HepG2 (cell line): ENCODE results near the gene KRTAP1-5. TPM values are rescaled to one million over a fixed set of nuclear protein-coding genes. Genes with fewer than 3 reads are reported as not detected.
"Not testable (repeated sequence)": the region's sequence is repeated elsewhere in the genome, so short reads cannot be mapped to it uniquely, and the experiment has no call there.

Experiments used
- MAFF ChIP-seq: IDR thresholded peaks from 2 replicates; pipeline ENCODE4 v1.6.1; 2011; ENCODE audit warnings: low read depth, low read length, improper control_type of control experiment
- RNF2 ChIP-seq: fragments of 450-650 bp; conservative IDR thresholded peaks from 2 replicates; pipeline ENCODE4 v1.6.1; 2016; ENCODE audit warnings: low read depth
- SIX1 ChIP-seq: sonication (generic); formaldehyde crosslinking; IDR thresholded peaks from 2 replicates; pipeline ENCODE4 v1.4.0; 2020; ENCODE audit warnings: missing genetic modification reagents, borderline replicate concordance
- SOX13 ChIP-seq, 3 experiments: fragments of 450-650 bp in 1 of 3; sonication (generic) in 1 of 3; formaldehyde crosslinking in 1 of 3; IDR thresholded peaks in 2 of 3; conservative IDR thresholded peaks in 1 of 3; 2 replicates each; pipeline versions ENCODE4 v1.5.0 to v1.6.1; 2016 to 2020; ENCODE audit warnings: antibody characterized with exemption in 1 of 3, mild to moderate bottlenecking in 1 of 3, missing compliant biosample characterization in 1 of 3, missing genetic modification reagents in 1 of 3, moderate library complexity in 1 of 3
- THRA ChIP-seq: sonication (generic); formaldehyde crosslinking; IDR thresholded peaks from 2 replicates; pipeline ENCODE4 v1.4.0; 2020; ENCODE audit warnings: missing genetic modification reagents, borderline replicate concordance
- polyA plus RNA-seq, 8 experiments: library from polyadenylated mRNA; depleted of rRNA in 3 of 8; stranded (reverse) in 7 of 8; unstranded in 1 of 8; fragments of >200 nt; fragmentation: Illumina TruSeq in 4 of 8; extraction: Trizol in 4 of 8; gene quantifications; 2 replicates each; pipeline versions ENCODE4 v1.2.1 to v1.2.3, GENCODE V29; 2011 to 2016; ENCODE audit warnings: low read depth in 4 of 8, missing spikeins in 1 of 8, mixed read lengths in 1 of 8; ENCODE audit not compliant: insufficient read depth in 1 of 8
- total RNA-seq, 5 experiments: library from RNA; depleted of rRNA; stranded (reverse); fragments of >200 nt; fragmentation: Illumina TruSeq; extraction: Trizol; gene quantifications; 2 replicates each; pipeline ENCODE4 v1.2.3, GENCODE V29; 2016; ENCODE audit warnings: low read depth in 1 of 5
- TF ChIP-seq, protein P1 (sequence below), 2 experiments: sonication (generic) in 1 of 2; formaldehyde crosslinking in 1 of 2; IDR thresholded peaks; 2 replicates each; pipeline versions ENCODE4 v1.4.0 to v1.6.1; 2016 to 2020; ENCODE audit warnings: borderline replicate concordance in 1 of 2, low read depth in 1 of 2, mild to moderate bottlenecking in 1 of 2, missing genetic modification reagents in 1 of 2

Gene KRTAP1-5
- total and polyA plus RNA-seq, 2 of the 13 experiments (the other 11 are each of a cell fraction or from before 2014, with no cell fraction given): 0.09 TPM; not detected in 1

DNA sequence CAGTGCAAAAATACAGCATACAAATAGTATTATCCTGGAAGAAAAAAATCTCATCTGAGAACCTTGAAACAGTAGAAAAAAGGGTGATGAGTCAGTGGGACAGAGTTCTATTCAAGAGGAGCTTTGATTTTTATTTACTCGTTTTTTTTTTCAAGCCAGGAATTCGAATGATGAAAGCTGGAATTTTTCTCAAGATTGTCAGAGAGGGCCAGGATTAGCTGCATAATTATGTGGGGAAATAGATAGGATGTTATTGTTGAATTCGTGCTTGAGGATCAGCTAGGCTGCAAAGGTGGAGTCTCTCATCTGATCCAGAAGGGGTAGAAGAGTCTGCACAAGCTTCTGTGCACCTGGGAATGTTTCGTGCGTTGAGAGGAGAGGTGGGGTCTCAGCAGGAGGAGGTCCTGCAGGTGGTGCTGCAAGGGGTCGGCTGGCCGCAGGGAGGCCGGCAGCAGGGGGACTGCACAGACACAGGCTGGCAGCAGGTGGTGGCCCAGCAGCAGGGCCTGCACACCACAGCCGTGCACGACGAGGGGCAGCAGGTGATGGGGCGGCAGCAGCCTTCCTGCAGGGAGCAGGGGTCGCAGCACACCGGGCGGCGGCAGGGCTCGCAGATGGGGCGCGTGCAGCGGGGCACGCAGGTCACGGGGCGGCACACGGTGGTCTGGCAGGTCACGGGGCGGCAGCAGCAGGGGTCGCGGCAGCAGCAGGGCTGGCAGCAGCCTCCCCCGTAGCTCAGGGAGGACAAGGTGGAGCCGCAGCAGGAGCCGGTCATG is 32.5 kb upstream of the KRTAP1-5 start (continued):
- TF ChIP-seq, protein P1, sequence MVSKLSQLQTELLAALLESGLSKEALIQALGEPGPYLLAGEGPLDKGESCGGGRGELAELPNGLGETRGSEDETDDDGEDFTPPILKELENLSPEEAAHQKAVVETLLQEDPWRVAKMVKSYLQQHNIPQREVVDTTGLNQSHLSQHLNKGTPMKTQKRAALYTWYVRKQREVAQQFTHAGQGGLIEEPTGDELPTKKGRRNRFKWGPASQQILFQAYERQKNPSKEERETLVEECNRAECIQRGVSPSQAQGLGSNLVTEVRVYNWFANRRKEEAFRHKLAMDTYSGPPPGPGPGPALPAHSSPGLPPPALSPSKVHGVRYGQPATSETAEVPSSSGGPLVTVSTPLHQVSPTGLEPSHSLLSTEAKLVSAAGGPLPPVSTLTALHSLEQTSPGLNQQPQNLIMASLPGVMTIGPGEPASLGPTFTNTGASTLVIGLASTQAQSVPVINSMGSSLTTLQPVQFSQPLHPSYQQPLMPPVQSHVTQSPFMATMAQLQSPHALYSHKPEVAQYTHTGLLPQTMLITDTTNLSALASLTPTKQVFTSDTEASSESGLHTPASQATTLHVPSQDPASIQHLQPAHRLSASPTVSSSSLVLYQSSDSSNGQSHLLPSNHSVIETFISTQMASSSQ (IDR thresholded peaks at IDR 0.05; ENCODE audit: low read depth): not testable (repeated sequence)
- TF ChIP-seq, protein P1 (CRISPR knock-in tag; IDR thresholded peaks at IDR 0.05; ENCODE audit: borderline replicate concordance): peak; percentile 36; the same call in 1 of the 2 replicates
- TF ChIP-seq RNF2 (0 out of 2 replicates have a peak, but pooled peaks have one; percentile 51), THRA (CRISPR knock-in tag) (0 out of 2 replicates have a peak, but pooled peaks have one; percentile 22), SOX13 (IDR thresholded peaks at IDR 0.05) (peak; percentile 55; the same call in 1 of the 2 replicates), SOX13 (CRISPR knock-in tag; conservative IDR thresholded peaks at IDR 0.05 in 1 of 2, IDR thresholded peaks at IDR 0.05 in 1 of 2) (peak in 1 of 2 experiments; percentile 90; a peak in 2 of 4 replicates), SIX1 (CRISPR knock-in tag) (peak; percentile 75; the same call in 1 of the 2 replicates), MAFF (0 out of 2 replicates have a peak, but pooled peaks have one; percentile 23)
